Skeletal muscle tissue (tissue), 4 donors: ENCODE results near the gene CCDC85A. TPM values are rescaled to one million over a fixed set of nuclear protein-coding genes. Genes with fewer than 3 reads are reported as not detected.

Experiments
- H3K27ac ChIP-seq: one replicate; pipeline ENCODE4 v1.7.0; 2013; ENCODE audit warnings: mild to moderate bottlenecking, low read depth, low read length, inconsistent platforms
- H3K27me3 ChIP-seq, 3 donors: one replicate each; pipeline ENCODE4 v1.7.0; 2013; ENCODE audit warnings: low read length in 3 of 3; ENCODE audit not compliant: control insufficient read depth in 3 of 3, insufficient read depth in 3 of 3
- H3K36me3 ChIP-seq, 3 donors: one replicate each; pipeline ENCODE4 v1.7.0; 2013; ENCODE audit warnings: low read length in 3 of 3; ENCODE audit not compliant: control insufficient read depth in 3 of 3, insufficient read depth in 3 of 3
- H3K4me1 ChIP-seq, 3 donors: one replicate each; pipeline ENCODE4 v1.7.0; 2013; ENCODE audit warnings: low read length in 3 of 3, mild to moderate bottlenecking in 3 of 3; ENCODE audit not compliant: control insufficient read depth in 3 of 3, insufficient read depth in 3 of 3
- H3K4me3 ChIP-seq, 3 donors: one replicate each; pipeline ENCODE4 v1.7.0; 2013; ENCODE audit warnings: low read length in 3 of 3
- H3K9ac ChIP-seq, 3 donors: one replicate each; pipeline ENCODE4 v1.7.0; 2013; ENCODE audit warnings: low read length in 3 of 3, mild to moderate bottlenecking in 3 of 3, moderate library complexity in 2 of 3, low read depth in 1 of 3
- H3K9me3 ChIP-seq, 3 donors: one replicate each; pipeline ENCODE4 v1.7.0; 2013; ENCODE audit warnings: low read length in 3 of 3; ENCODE audit not compliant: control insufficient read depth in 3 of 3
- total RNA-seq: library from RNA; depleted of rRNA; stranded (reverse); fragments of >200 nt; gene quantifications from one replicate; pipeline ENCODE4 v1.2.3, GENCODE V29; 2014
- donor health status: Osteomylitis.

CCDC85A gene
- total RNA-seq, 1 donor from 2014 or later = 4.7 TPM

- no peaks in the 10 kb centered on the region for H3K9me3 ChIP-seq
- H3K27ac ChIP-seq = no peak overlapping the region
- no peaks in the 10 kb centered on the region for H3K4me1 ChIP-seq
- no peaks in the 10 kb centered on the region for H3K36me3 ChIP-seq
- H3K9ac ChIP-seq = no peak overlapping the region
- H3K27me3 ChIP-seq = no peaks in the 10 kb centered on the region
- no peak overlapping the region for H3K4me3 ChIP-seq
Measured at GRCh38 chr2:56287974-56288373, 104.2 kb downstream of the CCDC85A start.

DNA sequence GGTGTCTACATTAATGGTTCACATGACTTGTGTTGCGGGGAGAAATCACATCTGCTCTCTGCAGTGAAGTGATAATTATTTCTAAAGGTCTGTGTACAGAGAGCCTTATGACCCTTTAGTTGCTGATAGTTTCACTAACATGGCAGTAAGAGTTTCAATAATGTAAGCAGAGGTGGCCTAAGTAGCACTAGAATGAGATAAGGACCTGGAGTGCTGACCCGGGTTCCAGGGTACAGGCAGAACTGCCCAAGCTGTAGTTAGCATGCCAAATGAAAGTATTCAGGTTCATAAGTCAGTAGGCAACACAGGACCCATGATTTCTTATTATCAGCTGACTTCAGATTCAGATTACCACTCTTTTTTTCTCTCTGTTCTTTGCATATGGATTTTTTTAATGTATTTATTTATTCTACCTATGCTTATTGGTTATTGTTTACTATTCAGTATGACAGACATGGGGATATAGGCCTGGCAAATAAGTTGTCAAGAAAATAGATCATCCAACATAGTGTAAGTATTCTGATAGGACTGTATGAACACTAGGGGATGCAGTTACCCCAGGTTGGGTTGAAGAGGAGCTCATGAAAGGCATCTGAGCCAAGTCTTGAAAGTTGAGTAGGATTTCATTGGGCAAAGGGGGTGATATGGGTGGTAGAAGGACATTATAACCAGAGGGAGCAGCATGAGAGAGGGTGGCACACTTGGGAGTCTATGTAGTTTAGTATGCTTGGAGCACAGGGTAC, 105.2 kb downstream of the CCDC85A start:
- no peaks in the 10 kb centered on the region for H3K27me3 ChIP-seq
- no peak overlapping the region for H3K4me3 ChIP-seq
- H3K36me3 ChIP-seq = no peaks in the 10 kb centered on the region
- H3K27ac ChIP-seq = no peak overlapping the region
- no peak overlapping the region for H3K9ac ChIP-seq
- no peaks in the 10 kb centered on the region for H3K9me3 ChIP-seq
- H3K4me1 ChIP-seq = no peaks in the 10 kb centered on the region

DNA sequence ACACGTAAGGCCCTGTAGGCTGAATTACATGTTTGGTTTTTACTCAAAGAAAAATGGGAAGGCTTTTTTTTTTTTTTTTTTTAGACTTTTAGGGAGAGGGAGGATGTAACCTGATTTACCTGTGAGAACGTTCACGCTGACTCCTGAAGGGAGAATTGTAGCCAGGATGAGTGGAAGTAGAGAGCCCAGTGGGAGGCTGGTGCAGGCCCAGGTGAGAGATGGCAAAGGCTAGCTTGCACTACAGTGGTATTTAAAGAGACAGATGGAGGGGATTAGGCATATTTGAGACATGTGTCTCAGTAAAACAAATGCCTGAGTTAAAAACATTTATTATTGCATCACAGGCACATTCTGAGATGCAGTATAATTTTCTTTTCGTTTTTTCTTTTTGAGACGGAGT, 107.9 kb downstream of the CCDC85A start:
- H3K4me3 ChIP-seq = no peak overlapping the region
- no peaks in the 10 kb centered on the region for H3K9me3 ChIP-seq
- H3K9ac ChIP-seq = no peak overlapping the region
- H3K4me1 ChIP-seq = no peaks in the 10 kb centered on the region
- no peaks in the 10 kb centered on the region for H3K36me3 ChIP-seq
- H3K27me3 ChIP-seq = no peaks in the 10 kb centered on the region
- no peak overlapping the region for H3K27ac ChIP-seq

- H3K4me1 ChIP-seq = peaks cover 0 to 4% (median 0%) of the 10 kb centered on the region in 3 donors
- no peaks in the 10 kb centered on the region for H3K36me3 ChIP-seq
- H3K4me3 ChIP-seq = no peak overlapping the region
- no peaks in the 10 kb centered on the region for H3K27me3 ChIP-seq
- H3K9ac ChIP-seq = no peak overlapping the region
- H3K9me3 ChIP-seq = no peaks in the 10 kb centered on the region
- no peak overlapping the region for H3K27ac ChIP-seq
Measured at GRCh38 chr2:56292951-56293350, 109.2 kb downstream of the CCDC85A start.

DNA sequence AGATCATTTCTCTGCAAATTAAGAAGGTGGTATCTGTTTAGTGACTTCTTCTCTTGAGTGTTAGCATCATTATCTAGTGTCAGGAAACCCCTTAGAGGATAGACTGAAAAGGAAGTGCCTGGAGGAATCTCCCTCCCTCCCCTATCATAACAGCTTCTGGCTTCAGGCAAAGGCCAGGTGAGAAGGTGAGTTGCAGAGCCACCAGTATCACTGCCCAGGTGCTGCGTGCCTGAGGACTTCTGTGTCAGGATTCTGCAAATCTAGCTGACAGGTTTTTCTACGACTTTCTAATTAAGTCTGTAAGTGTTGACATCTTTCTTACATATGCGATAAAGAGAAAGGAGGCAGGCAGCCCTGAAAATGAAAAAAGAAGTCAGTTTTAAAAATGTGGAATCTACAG, 111.9 kb downstream of the CCDC85A start:
- Histone ChIP-seq H3K4me1 (peaks cover 0 to 21% (median 0%) of the 10 kb centered on the region in 3 donors), H3K27me3 (no peaks in the 10 kb centered on the region), H3K36me3 (no peaks in the 10 kb centered on the region), H3K27ac (no peak overlapping the region), H3K9ac (no peak overlapping the region), H3K9me3 (no peaks in the 10 kb centered on the region), H3K4me3 (no peak overlapping the region)

GRCh38 chr2:56297671-56298070, 113.9 kb downstream of the CCDC85A start:
- Histone ChIP-seq H3K27ac (no peak overlapping the region), H3K36me3 (no peaks in the 10 kb centered on the region), H3K4me1 (peaks cover 0 to 21% (median 0%) of the 10 kb centered on the region in 3 donors), H3K4me3 (no peak overlapping the region), H3K27me3 (no peaks in the 10 kb centered on the region), H3K9me3 (no peaks in the 10 kb centered on the region), H3K9ac (no peak overlapping the region)

DNA sequence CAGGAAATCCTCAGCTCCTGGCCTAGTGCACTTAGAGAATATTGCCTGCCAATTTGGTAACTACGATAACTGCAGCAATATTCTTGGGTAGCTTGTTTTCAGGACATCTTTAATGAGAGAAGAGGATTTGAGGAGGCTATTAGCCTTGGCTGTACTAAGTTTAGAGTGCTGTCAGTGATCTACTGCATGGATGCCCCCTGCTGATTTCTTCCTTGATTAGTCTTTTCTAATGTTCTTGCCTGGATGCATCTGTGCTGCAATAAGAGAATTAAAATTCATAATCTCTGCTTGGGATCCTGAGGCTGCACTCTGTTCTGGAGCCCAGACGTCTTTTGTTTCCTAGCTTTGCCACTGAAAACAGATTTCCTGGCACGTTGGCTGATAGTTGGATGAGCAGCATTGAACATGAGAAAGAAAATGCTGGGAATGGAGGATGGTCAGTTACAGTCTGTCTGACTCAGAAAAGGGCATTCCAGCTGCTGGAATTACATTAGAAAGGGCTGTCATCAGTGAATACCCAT, 115.4 kb downstream of the CCDC85A start:
- H3K4me3 ChIP-seq = no peak overlapping the region
- no peaks in the 10 kb centered on the region for H3K9me3 ChIP-seq
- H3K4me1 ChIP-seq = peaks cover 0 to 21% (median 0%) of the 10 kb centered on the region in 3 donors
- H3K27me3 ChIP-seq = no peaks in the 10 kb centered on the region
- no peaks in the 10 kb centered on the region for H3K36me3 ChIP-seq
- H3K9ac ChIP-seq = no peak overlapping the region
- no peak overlapping the region for H3K27ac ChIP-seq

DNA sequence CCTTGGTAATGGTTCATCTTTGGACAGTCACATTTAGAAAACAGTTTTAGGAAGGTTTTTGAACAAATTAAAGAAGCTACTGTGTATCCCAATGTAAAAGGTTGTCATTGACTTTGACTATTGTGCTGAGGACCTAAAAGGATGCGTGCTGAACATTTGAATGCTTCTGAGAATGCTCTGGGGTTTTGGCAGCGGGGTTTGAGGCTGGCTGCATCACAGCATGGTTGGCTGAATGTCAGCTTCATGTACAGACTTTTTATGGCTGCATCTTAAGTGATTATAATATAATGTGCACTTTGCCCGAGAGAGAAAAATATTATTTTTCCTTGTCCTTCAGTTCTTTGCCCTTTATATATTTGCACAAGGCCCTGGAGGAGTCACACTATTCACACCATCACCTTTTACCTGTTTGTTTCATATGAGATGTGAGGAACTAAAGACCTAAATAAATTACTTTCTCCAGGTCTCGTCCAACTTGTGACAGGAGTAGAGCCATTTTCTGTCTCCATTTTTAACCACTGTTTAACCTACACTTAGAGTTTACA, 125.9 kb downstream of the CCDC85A start:
- Histone ChIP-seq H3K9ac (no peak overlapping the region), H3K36me3 (no peaks in the 10 kb centered on the region), H3K4me3 (no peak overlapping the region), H3K27ac (no peak overlapping the region), H3K27me3 (no peaks in the 10 kb centered on the region), H3K9me3 (no peaks in the 10 kb centered on the region), H3K4me1 (peaks cover 0 to 8% (median 0%) of the 10 kb centered on the region in 3 donors)

DNA sequence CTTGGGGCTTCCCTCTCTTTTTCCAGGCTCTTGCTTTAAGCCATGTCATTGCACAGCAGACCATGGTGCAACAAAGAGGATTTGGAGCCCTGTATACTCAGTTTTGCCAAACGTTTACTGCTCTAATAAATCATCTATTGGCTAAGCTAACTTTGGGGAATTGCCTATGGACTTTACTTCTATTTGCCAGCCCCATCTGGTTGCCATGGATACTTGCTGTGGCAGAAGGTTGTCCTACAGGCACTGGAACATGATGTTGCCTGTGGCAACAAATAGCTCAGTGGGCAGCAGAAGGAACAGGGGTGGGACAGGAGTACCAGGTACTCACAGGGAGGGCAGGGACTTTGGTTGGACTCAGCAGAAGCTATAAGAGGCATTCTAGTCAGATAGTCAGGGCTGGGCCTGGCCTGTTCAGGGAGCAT, 129.7 kb downstream of the CCDC85A start:
- peaks cover 0 to 8% (median 0%) of the 10 kb centered on the region in 3 donors for H3K4me1 ChIP-seq

DNA sequence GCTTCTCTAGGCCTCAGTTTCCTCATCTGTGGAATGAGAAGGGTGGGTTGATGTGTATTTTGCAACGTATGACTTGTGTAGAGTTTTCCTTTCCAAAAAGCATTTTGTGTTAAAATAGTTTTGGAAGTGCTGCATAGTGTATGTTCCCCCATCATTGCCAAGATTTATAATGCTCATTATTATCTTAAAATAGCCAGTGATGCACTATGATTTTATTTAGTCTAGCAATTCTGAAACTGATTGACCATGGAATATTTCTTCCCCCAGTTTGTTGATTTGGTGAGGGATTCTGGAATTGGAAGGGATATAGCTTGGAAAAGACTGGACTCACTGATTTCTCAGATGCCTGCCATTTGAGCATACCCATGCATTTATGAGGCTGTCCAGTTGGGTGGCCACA, 130.6 kb downstream of the CCDC85A start:
- H3K27ac ChIP-seq = peak overlapping the region; percentile 26
- H3K27me3 ChIP-seq = no peaks in the 10 kb centered on the region
- H3K9ac ChIP-seq = no peak overlapping the region
- H3K36me3 ChIP-seq = no peaks in the 10 kb centered on the region
- peaks cover 0 to 8% (median 0%) of the 10 kb centered on the region in 3 donors for H3K4me1 ChIP-seq
- peak overlapping the region in 1 of 3 donors; percentile 10 for H3K4me3 ChIP-seq
- H3K9me3 ChIP-seq = no peaks in the 10 kb centered on the region

More for the DNA sequence above, 129.7 kb downstream of the CCDC85A start:
- Histone ChIP-seq H3K9ac (no peak overlapping the region), H3K36me3 (no peaks in the 10 kb centered on the region), H3K27me3 (no peaks in the 10 kb centered on the region), H3K9me3 (no peaks in the 10 kb centered on the region), H3K27ac (peak overlapping the region; percentile 26), H3K4me3 (no peak overlapping the region)
